HepG2 (cell line): Measurements from ENCODE around the gene KRCC1. TPM values are rescaled to one million over a fixed set of nuclear protein-coding genes. Genes with fewer than 3 reads are reported as not detected.

Experiments
- ATAC-seq: fragments of 200-7000 bp; cut with Tn5 transposase; 3 replicates; pipeline ENCODE4 v1.9.1; 2020; ENCODE audit warnings: mild to moderate bottlenecking, moderate library complexity
- BruUV-seq: library from RNA; stranded (reverse); fragments of 400-500 nt; replicated peaks from 2 replicates; lab custom pipeline; 2021; lab: Mats Ljungman, UMichigan
- CTCF ChIA-PET: fragments of 300-600 bp; formaldehyde crosslinking; extraction: SDS; loops from one replicate; lab custom pipeline; 2021; ENCODE audit warnings: low total read pairs, inconsistent platforms, low intra/inter-chr PET ratio; lab: Yijun Ruan, JAX
- POLR2A ChIA-PET: fragments of 350-600 bp; sonication (Branson Sonifier 250); formaldehyde crosslinking; loops from one replicate; lab custom pipeline; 2020; ENCODE audit warnings: antibody characterized with exemption, inconsistent platforms; lab: Yijun Ruan, JAX
- DNase-seq: peaks from one replicate; pipeline ENCODE4 v3.0.0-alpha.2; 2015; ENCODE audit warnings: low spot score
- FAIRE-seq: peaks from 3 replicates; lab custom pipeline; 2011; peaks lifted over from hg19 to GRCh38; lab: Jason Lieb, UNC
- H2AFZ ChIP-seq: one replicate; pipeline ENCODE4 v1.6.1; 2011; ENCODE audit warnings: low read length, inconsistent platforms
- H3K27ac ChIP-seq: fragments of 300-600 bp; 3 replicates; pipeline ENCODE4 v1.8.0; 2011; ENCODE audit warnings: mixed run types, mild to moderate bottlenecking, mixed read lengths, low read length, inconsistent platforms; ENCODE audit not compliant: insufficient read depth; ENCODE audit errors: extremely low read length
- H3K27me3 ChIP-seq, 2 experiments: fragments of 200-600 bp in 1 of 2; 2 replicates in 1 of 2; 3 replicates in 1 of 2; pipeline versions ENCODE4 v1.6.0 to v1.8.0; 2011; ENCODE audit warnings: low read length in 2 of 2, mild to moderate bottlenecking in 2 of 2, moderate library complexity in 2 of 2, inconsistent platforms in 1 of 2; ENCODE audit not compliant: insufficient read depth in 2 of 2, control insufficient read depth in 1 of 2
- H3K36me3 ChIP-seq, 2 experiments: fragments of 200-600 bp in 1 of 2; replicated peaks in 1 of 2; 2 replicates in 1 of 2; 3 replicates in 1 of 2; pipeline versions ENCODE4 v1.5.1 to v1.8.0; 2011; ENCODE audit warnings: low read length in 2 of 2, inconsistent platforms in 1 of 2; ENCODE audit not compliant: insufficient read depth in 2 of 2, control insufficient read depth in 1 of 2
- H3K4me1 ChIP-seq: 2 replicates; pipeline ENCODE4 v1.5.1; 2012; ENCODE audit warnings: low read length, inconsistent platforms; ENCODE audit not compliant: insufficient read depth
- H3K4me2 ChIP-seq: 2 replicates; pipeline ENCODE4 v1.6.0; 2011; ENCODE audit warnings: low read depth, low read length, inconsistent platforms
- H3K4me3 ChIP-seq, 3 experiments: fragments of 200-600 bp in 1 of 3; sonication (generic), shearing (Covaris generic) in 1 of 3; replicated peaks in 1 of 3; 2 replicates each; pipeline ENCODE4 v1.5.1; 2011 to 2016; ENCODE audit warnings: low read length in 3 of 3, inconsistent platforms in 2 of 3, low read depth in 2 of 3, mild to moderate bottlenecking in 2 of 3, control low read depth in 1 of 3, mixed read lengths in 1 of 3; ENCODE audit not compliant: insufficient read depth in 1 of 3
- H3K79me2 ChIP-seq: one replicate; pipeline ENCODE4 v1.6.1; 2011; ENCODE audit warnings: low read length, inconsistent platforms; ENCODE audit not compliant: insufficient read depth
- H3K9ac ChIP-seq: 2 replicates; pipeline ENCODE4 v1.6.0; 2011; ENCODE audit warnings: mild to moderate bottlenecking, low read depth, low read length, inconsistent platforms; ENCODE audit not compliant: insufficient read depth
- H3K9me3 ChIP-seq: 2 replicates; pipeline ENCODE4 v1.5.1; 2012; ENCODE audit warnings: mild to moderate bottlenecking, low read length
- H4K20me1 ChIP-seq: 2 replicates; pipeline ENCODE4 v1.6.0; 2011; ENCODE audit warnings: inconsistent platforms, mild to moderate bottlenecking, low read length, moderate library complexity; ENCODE audit not compliant: insufficient read depth
- NFKB2 ChIP-seq: sonication (generic); formaldehyde crosslinking; IDR thresholded peaks from 2 replicates; pipeline ENCODE4 v1.4.0; 2020; ENCODE audit warnings: missing genetic modification reagents, borderline replicate concordance
- ZSCAN20 ChIP-seq: sonication (generic); formaldehyde crosslinking; IDR thresholded peaks from 2 replicates; pipeline ENCODE4 v1.4.0; 2020; ENCODE audit warnings: missing genetic modification reagents, mild to moderate bottlenecking, borderline replicate concordance
- WGBS: methylation state at CpG from one replicate; pipeline ENCODE4 v1.1.6; 2017; ENCODE audit warnings: low lambda C conversion rate; 5-methylcytosine and 5-hydroxymethylcytosine counted together
- in situ Hi-C: cut with HindIII; loops from 2 replicates; pipeline ENCODE4 v1.10.0; 2017; ENCODE audit warnings: low pct_unique_long_range_greater_than_20kb; ENCODE audit not compliant: extremely low pct_ligation_motif_present
- intact Hi-C: fragments of 100-400 bp; cut with micrococcal nuclease; formaldehyde crosslinking; loops from one replicate; pipeline ENCODE4 v1.10.0; 2022; ENCODE audit not compliant: unreplicated experiment
- polyA plus RNA-seq, 8 experiments: library from polyadenylated mRNA; depleted of rRNA in 3 of 8; stranded (reverse) in 7 of 8; unstranded in 1 of 8; fragments of >200 nt; fragmentation: Illumina TruSeq in 4 of 8; extraction: Trizol in 4 of 8; gene quantifications; 2 replicates each; pipeline versions ENCODE4 v1.2.1 to v1.2.3, GENCODE V29; 2011 to 2016; ENCODE audit warnings: low read depth in 4 of 8, missing spikeins in 1 of 8, mixed read lengths in 1 of 8; ENCODE audit not compliant: insufficient read depth in 1 of 8
- total RNA-seq, 5 experiments: library from RNA; depleted of rRNA; stranded (reverse); fragments of >200 nt; fragmentation: Illumina TruSeq; extraction: Trizol; gene quantifications; 2 replicates each; pipeline ENCODE4 v1.2.3, GENCODE V29; 2016; ENCODE audit warnings: low read depth in 1 of 5
- TF ChIP-seq, protein P1 (sequence below): sonication (generic); formaldehyde crosslinking; IDR thresholded peaks from 2 replicates; pipeline ENCODE4 v1.5.1; 2020; ENCODE audit warnings: mild to moderate bottlenecking, missing genetic modification reagents, borderline replicate concordance

The KRCC1 gene
- total and polyA plus RNA-seq, 2 of the 13 experiments (the other 11 are each of a cell fraction or from before 2014, with no cell fraction given), result 6.5 to 7.7 TPM

DNA sequence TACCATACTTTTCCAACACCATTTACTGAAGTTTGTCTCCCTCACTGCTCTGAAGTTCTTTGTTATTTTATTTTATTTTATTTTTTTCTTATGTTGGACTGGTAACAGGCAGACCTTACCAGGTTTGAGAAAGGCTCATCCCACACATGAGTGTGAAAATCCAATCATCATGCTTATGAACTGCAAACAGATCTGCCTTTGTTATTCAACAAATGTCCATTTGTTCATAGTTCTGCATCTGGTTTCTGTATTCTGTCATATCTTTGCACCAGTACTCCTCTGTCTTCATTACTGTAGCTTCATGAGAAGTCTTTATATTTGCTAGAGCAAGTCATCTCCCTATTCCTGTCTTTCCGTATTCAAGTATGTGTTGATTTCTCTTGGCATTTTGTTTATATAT lies 44.6 kb downstream of the KRCC1 start:
- H3K27ac ChIP-seq, result no peak overlapping the region
- no TSS peak for BruUV-seq
- no peaks in the 10 kb centered on the region for H3K27me3 ChIP-seq
- no peak overlapping the region for H3K9ac ChIP-seq
- H3K9me3 ChIP-seq, result no peaks in the 10 kb centered on the region
- no peak for DNase-seq
- H4K20me1 ChIP-seq, result no peaks in the 10 kb centered on the region
- WGBS, result 49% methylated on average over 1 of the region's 1 CpG
- in situ Hi-C loops (no loop called here), intact Hi-C loops (no loop called here)
- H3K4me3 ChIP-seq, result no peak overlapping the region
- CTCF ChIA-PET, result no interaction called here
- H3K4me2 ChIP-seq, result peak overlapping the region; percentile 53
- ATAC-seq, result no peak
- no peaks in the 10 kb centered on the region for H3K36me3 ChIP-seq
- FAIRE-seq, result no peak
- H3K4me1 ChIP-seq, result peaks cover 37% of the 10 kb centered on the region
- peak overlapping the region; percentile 29 for H2AFZ ChIP-seq
- no peaks in the 10 kb centered on the region for H3K79me2 ChIP-seq
- no peak for TF ChIP-seq ZSCAN20
- TF ChIP-seq NFKB2 (CRISPR knock-in tag), result no peak
- TF ChIP-seq, protein P1, sequence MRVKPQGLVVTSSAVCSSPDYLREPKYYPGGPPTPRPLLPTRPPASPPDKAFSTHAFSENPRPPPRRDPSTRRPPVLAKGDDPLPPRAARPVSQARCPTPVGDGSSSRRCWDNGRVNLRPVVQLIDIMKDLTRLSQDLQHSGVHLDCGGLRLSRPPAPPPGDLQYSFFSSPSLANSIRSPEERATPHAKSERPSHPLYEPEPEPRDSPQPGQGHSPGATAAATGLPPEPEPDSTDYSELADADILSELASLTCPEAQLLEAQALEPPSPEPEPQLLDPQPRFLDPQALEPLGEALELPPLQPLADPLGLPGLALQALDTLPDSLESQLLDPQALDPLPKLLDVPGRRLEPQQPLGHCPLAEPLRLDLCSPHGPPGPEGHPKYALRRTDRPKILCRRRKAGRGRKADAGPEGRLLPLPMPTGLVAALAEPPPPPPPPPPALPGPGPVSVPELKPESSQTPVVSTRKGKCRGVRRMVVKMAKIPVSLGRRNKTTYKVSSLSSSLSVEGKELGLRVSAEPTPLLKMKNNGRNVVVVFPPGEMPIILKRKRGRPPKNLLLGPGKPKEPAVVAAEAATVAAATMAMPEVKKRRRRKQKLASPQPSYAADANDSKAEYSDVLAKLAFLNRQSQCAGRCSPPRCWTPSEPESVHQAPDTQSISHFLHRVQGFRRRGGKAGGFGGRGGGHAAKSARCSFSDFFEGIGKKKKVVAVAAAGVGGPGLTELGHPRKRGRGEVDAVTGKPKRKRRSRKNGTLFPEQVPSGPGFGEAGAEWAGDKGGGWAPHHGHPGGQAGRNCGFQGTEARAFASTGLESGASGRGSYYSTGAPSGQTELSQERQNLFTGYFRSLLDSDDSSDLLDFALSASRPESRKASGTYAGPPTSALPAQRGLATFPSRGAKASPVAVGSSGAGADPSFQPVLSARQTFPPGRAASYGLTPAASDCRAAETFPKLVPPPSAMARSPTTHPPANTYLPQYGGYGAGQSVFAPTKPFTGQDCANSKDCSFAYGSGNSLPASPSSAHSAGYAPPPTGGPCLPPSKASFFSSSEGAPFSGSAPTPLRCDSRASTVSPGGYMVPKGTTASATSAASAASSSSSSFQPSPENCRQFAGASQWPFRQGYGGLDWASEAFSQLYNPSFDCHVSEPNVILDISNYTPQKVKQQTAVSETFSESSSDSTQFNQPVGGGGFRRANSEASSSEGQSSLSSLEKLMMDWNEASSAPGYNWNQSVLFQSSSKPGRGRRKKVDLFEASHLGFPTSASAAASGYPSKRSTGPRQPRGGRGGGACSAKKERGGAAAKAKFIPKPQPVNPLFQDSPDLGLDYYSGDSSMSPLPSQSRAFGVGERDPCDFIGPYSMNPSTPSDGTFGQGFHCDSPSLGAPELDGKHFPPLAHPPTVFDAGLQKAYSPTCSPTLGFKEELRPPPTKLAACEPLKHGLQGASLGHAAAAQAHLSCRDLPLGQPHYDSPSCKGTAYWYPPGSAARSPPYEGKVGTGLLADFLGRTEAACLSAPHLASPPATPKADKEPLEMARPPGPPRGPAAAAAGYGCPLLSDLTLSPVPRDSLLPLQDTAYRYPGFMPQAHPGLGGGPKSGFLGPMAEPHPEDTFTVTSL (CRISPR knock-in tag), result no peak
- POLR2A ChIA-PET, result no interaction called here
